Measurements from ENCODE around the gene VIP.

Gene VIP

DNA sequence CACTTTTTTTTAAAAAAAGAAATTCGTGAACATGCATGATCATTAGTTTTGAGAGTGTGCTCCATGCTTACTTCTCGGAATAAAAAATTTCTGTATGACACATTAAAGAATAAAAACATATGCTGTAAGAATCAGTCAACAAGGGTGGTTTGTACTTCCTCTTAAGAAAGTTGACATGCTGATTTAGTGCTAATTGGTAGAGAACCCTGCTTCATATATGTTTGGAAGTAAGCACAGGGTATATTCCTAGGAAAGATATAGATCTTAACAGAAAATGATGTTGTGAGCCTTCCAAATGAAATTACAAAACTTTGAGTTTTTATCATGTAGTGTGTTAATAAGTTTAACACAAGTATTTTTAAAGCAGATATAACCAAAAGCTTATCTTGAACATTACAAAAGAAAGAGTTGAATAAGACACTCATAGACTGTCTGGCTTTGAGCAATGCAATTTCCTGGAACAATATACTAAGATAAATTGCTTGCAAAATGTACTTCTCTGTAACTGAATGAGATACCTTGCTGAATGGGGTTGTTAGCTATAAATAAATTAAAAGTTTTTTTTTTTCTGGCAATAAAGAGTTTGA is 13.8 kb upstream of the VIP start:
- Histone ChIP-seq H3K27me3 (ENCODE audit: control insufficient read depth, insufficient read depth, low read length) (no peaks in the 10 kb centered on the region), H3K4me1 (ENCODE audit: control insufficient read depth, insufficient read depth, low read length) (no peaks in the 10 kb centered on the region), H3K36me3 (ENCODE audit: control insufficient read depth, insufficient read depth, low read length) (no peaks in the 10 kb centered on the region), H3K9ac (ENCODE audit: low read depth, low read length) (no peak overlapping the region), H3K4me3 (ENCODE audit: low read depth, low read length) (no peak overlapping the region), H3K9me3 (ENCODE audit: control insufficient read depth, insufficient read depth, low read length) (no peaks in the 10 kb centered on the region)

DNA sequence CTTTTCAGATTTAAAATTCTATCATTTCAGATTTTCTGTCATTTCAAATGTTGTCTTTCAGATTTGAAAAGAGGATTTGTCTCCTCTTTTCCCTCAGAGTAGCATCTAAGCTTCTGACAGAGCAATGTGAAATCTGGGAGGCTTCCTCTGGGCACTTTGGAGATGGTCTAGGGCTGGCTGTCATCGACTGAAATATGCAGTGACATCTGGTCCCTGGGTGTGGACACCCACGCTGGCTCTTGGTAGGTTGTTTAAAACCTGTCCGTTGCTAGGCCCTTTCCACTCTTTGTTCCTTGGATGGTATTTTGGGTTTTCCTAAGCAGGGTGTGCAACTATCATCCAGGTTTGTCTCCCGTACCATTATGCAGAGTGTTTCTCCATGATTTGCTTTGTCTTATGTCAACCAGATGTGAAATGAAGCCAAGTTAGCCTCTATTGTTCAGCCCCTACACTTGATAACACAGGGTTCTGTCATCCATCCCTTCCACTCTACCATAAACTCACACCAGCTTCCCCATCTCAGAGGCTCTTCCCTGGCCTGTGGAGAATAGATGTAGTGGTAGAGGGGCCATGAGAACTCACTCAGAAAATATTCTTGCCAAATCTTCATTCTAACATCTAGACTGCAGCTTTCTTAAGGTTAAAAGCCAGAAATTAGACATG is 5.0 kb upstream of the VIP start:
- Histone ChIP-seq H3K9ac (ENCODE audit: low read depth, low read length) (no peak overlapping the region), H3K36me3 (ENCODE audit: control insufficient read depth, insufficient read depth, low read length) (no peaks in the 10 kb centered on the region), H3K9me3 (ENCODE audit: control insufficient read depth, insufficient read depth, low read length) (no peaks in the 10 kb centered on the region), H3K4me1 (ENCODE audit: control insufficient read depth, insufficient read depth, low read length) (no peaks in the 10 kb centered on the region), H3K27me3 (ENCODE audit: control insufficient read depth, insufficient read depth, low read length) (no peaks in the 10 kb centered on the region), H3K4me3 (ENCODE audit: low read depth, low read length) (no peak overlapping the region)

DNA sequence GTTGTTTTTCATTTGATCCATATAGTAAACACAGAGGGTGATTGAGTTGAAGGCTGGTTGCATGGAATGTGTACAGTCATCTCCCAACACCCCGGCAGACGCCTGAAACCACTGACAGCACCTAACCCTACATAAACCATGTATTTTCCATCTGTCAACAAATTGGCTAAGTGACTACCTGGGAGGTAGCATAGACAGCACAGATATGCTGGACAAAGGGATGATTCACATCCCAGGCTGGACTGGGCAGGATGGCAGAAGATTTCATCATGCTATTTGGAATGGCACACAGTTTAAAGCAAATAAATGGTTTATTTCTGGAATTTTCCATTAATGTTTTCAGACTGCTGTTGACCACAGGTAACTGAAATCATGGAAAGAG is 4.4 kb upstream of the VIP start:
- no peak overlapping the region for H3K9ac ChIP-seq (ENCODE audit: low read depth, low read length)

DNA sequence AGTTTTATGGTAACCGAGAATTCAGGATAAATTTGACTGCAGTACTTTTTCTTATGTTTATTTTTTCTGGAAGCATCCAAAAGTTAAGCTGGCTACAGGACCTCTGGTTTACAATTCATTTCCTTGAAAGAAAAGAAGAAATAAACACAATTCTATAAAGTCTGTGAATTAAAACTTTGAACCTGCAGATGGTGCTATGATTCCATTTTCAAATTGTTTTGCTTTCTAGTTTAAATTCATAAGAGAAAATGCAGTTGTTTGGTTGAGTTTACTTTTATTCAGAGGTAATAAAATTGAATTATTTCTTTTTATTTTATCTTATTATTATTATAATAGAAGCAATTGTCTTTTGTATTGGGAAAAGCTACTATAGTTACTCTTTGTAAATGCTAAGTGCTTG is 1.8 kb upstream of the VIP start:
- no peaks in the 10 kb centered on the region for H3K4me1 ChIP-seq (ENCODE audit: control insufficient read depth, insufficient read depth, low read length)
- H3K4me3 ChIP-seq (ENCODE audit: low read depth, low read length): no peak overlapping the region
- H3K9ac ChIP-seq (ENCODE audit: low read depth, low read length): no peak overlapping the region
- no peaks in the 10 kb centered on the region for H3K9me3 ChIP-seq (ENCODE audit: control insufficient read depth, insufficient read depth, low read length)
- H3K36me3 ChIP-seq (ENCODE audit: control insufficient read depth, insufficient read depth, low read length): no peaks in the 10 kb centered on the region
- H3K27me3 ChIP-seq (ENCODE audit: control insufficient read depth, insufficient read depth, low read length): no peaks in the 10 kb centered on the region

More for the DNA sequence above, 4.4 kb upstream of the VIP start:
- Histone ChIP-seq H3K9me3 (ENCODE audit: control insufficient read depth, insufficient read depth, low read length) (no peaks in the 10 kb centered on the region), H3K4me1 (ENCODE audit: control insufficient read depth, insufficient read depth, low read length) (no peaks in the 10 kb centered on the region), H3K36me3 (ENCODE audit: control insufficient read depth, insufficient read depth, low read length) (no peaks in the 10 kb centered on the region), H3K4me3 (ENCODE audit: low read depth, low read length) (no peak overlapping the region), H3K27me3 (ENCODE audit: control insufficient read depth, insufficient read depth, low read length) (no peaks in the 10 kb centered on the region)

DNA sequence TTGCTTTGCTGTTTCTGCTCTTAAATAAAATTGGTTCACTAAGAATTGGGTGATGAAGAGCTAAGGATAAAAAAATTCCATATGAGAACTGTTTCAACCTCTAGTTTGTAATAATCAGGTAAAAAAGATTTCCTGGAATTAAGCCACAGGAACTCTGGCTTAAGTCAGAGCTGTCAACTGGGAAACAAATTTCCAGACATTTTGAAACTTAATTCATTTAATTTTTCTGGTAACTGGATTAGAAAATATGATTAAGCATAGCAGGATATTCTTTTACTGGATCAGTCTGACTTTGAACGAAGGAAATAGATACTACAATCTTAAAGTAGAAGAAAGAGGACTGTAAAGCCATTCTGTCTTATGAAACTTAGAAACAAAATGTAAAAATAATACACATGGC is 1.3 kb upstream of the VIP start:
- Histone ChIP-seq H3K27me3 (ENCODE audit: control insufficient read depth, insufficient read depth, low read length) (no peaks in the 10 kb centered on the region), H3K36me3 (ENCODE audit: control insufficient read depth, insufficient read depth, low read length) (no peaks in the 10 kb centered on the region), H3K4me3 (ENCODE audit: low read depth, low read length) (no peak overlapping the region), H3K9ac (ENCODE audit: low read depth, low read length) (no peak overlapping the region), H3K4me1 (ENCODE audit: control insufficient read depth, insufficient read depth, low read length) (no peaks in the 10 kb centered on the region), H3K9me3 (ENCODE audit: control insufficient read depth, insufficient read depth, low read length) (no peaks in the 10 kb centered on the region)

DNA sequence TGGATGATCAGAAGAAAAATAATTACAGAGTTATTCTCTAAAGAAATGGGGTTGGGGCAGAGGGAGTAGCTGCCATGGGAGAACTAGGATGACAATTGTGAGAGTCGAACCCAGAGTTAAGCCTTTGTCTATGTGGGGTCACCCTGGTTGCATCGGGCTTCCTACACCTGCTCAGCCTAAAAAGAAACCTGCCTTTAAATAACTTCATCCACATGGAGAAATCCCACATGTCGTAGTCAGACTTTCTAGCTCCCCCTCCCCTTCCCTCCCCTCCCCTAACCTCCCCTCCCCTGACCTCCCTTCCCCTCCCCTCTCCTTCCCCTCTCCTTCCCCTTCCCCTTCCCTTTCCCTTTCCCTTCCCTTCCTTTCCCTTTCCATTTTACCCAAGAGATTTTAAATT is 14.7 kb downstream of the VIP start:
- H3K4me1 ChIP-seq (ENCODE audit: control insufficient read depth, insufficient read depth, low read length): no peaks in the 10 kb centered on the region
- no peaks in the 10 kb centered on the region for H3K27me3 ChIP-seq (ENCODE audit: control insufficient read depth, insufficient read depth, low read length)
- no peaks in the 10 kb centered on the region for H3K36me3 ChIP-seq (ENCODE audit: control insufficient read depth, insufficient read depth, low read length)
- H3K9ac ChIP-seq (ENCODE audit: low read depth, low read length): no peak overlapping the region
- no peak overlapping the region for H3K4me3 ChIP-seq (ENCODE audit: low read depth, low read length)
- no peaks in the 10 kb centered on the region for H3K9me3 ChIP-seq (ENCODE audit: control insufficient read depth, insufficient read depth, low read length)

DNA sequence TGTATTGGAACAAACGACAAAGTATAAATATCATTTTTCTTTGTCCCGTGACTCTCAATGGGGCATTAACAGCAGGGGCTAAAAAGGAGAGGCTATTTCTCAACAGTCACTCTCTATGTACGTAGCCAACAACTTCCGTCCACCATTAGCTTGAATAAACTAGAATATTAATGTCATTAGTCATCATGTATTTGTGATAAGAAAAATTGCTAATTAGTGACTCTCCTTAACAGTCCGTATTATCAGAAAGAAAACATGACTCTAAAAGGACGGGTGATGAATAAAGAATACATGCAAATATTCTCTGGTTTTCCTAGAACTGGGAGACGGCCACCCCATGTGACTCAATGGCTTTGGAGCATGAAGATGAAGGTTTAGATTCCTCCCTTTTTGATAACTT is 18.6 kb downstream of the VIP start:
- Histone ChIP-seq H3K9ac (ENCODE audit: low read depth, low read length) (no peak overlapping the region), H3K27me3 (ENCODE audit: control insufficient read depth, insufficient read depth, low read length) (no peaks in the 10 kb centered on the region), H3K4me3 (ENCODE audit: low read depth, low read length) (no peak overlapping the region), H3K4me1 (ENCODE audit: control insufficient read depth, insufficient read depth, low read length) (no peaks in the 10 kb centered on the region), H3K9me3 (ENCODE audit: control insufficient read depth, insufficient read depth, low read length) (no peaks in the 10 kb centered on the region), H3K36me3 (ENCODE audit: control insufficient read depth, insufficient read depth, low read length) (no peaks in the 10 kb centered on the region)

DNA sequence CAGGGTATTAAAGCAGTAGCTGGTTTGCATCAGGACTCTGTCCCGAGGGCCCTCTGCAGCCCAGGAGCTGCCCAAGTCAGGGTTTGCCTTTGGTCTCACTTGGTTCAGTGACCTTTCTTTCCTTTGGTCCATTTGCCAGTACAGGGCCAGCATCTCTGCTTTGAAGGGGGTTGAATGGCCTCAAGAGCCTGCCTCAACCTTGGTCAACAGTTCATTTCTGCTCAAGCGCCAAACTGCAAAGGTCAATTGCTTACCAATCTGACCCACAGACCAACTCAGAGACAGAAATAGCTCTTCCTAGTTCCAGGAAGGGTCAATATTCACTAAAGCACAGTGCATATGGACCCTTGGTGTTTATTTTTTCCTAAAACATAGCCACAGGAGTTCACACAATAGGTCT is 19.4 kb downstream of the VIP start:
- Histone ChIP-seq H3K4me1 (ENCODE audit: control insufficient read depth, insufficient read depth, low read length) (no peaks in the 10 kb centered on the region), H3K9ac (ENCODE audit: low read depth, low read length) (no peak overlapping the region), H3K4me3 (ENCODE audit: low read depth, low read length) (no peak overlapping the region), H3K27me3 (ENCODE audit: control insufficient read depth, insufficient read depth, low read length) (no peaks in the 10 kb centered on the region), H3K9me3 (ENCODE audit: control insufficient read depth, insufficient read depth, low read length) (no peaks in the 10 kb centered on the region), H3K36me3 (ENCODE audit: control insufficient read depth, insufficient read depth, low read length) (no peaks in the 10 kb centered on the region)

DNA sequence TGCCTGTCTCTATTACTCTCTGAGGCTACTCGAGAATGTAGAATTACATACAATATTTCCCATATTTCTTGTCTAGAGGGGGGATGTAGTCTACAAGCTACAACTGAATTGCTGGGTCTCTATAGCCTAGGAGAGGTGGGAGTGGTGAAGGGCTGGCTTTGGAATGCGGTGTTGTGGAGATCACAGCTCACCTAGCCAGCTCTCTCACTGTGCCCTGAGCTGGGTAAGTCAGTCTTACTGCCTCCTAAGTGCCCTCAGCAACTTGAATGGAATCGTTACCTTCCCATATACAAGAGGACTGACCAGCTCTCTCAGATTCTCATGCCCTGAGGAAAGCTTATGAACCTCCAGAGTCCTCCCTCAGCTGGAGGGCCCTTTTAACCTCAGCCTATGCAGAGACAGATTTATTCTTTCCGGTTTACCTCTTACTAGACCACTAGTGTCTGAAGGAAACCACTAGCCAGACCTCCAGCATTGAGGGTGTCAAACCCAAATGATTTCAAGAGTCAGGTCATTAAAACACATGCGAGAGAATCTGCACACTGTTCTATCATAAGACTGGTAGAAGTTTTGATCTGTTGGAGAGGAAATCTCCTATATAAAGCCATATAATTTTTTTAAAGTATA is 20.6 kb downstream of the VIP start:
- no peak overlapping the region for H3K4me3 ChIP-seq (ENCODE audit: low read depth, low read length)
- no peaks in the 10 kb centered on the region for H3K9me3 ChIP-seq (ENCODE audit: control insufficient read depth, insufficient read depth, low read length)
- no peaks in the 10 kb centered on the region for H3K27me3 ChIP-seq (ENCODE audit: control insufficient read depth, insufficient read depth, low read length)
- no peaks in the 10 kb centered on the region for H3K36me3 ChIP-seq (ENCODE audit: control insufficient read depth, insufficient read depth, low read length)
- H3K4me1 ChIP-seq (ENCODE audit: control insufficient read depth, insufficient read depth, low read length): no peaks in the 10 kb centered on the region
- no peak overlapping the region for H3K9ac ChIP-seq (ENCODE audit: low read depth, low read length)

DNA sequence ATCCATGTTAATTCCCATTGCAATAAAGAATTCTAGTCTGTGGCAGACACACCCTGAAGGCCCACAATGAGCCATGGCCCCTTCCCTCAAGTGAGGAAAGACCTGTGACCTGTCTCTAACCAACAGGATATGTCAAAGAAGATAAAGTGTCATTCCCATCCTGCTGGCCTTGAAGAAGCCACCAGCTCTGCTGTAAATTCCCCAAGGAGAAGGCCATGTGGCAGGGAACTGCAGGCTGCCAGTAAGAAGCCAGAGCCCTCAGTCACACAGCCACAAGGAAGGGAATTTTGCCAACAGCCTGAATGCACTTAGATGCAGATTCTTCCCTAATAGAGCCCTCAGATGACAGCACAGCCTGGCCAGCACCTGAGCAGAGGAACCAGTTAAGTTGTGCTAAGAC is 24.8 kb downstream of the VIP start:
- H3K36me3 ChIP-seq (ENCODE audit: control insufficient read depth, insufficient read depth, low read length): no peaks in the 10 kb centered on the region
- H3K9me3 ChIP-seq (ENCODE audit: control insufficient read depth, insufficient read depth, low read length): no peaks in the 10 kb centered on the region
- H3K27me3 ChIP-seq (ENCODE audit: control insufficient read depth, insufficient read depth, low read length): no peaks in the 10 kb centered on the region
- H3K4me1 ChIP-seq (ENCODE audit: control insufficient read depth, insufficient read depth, low read length): no peaks in the 10 kb centered on the region
- H3K4me3 ChIP-seq (ENCODE audit: low read depth, low read length): no peak overlapping the region
- no peak overlapping the region for H3K9ac ChIP-seq (ENCODE audit: low read depth, low read length)

DNA sequence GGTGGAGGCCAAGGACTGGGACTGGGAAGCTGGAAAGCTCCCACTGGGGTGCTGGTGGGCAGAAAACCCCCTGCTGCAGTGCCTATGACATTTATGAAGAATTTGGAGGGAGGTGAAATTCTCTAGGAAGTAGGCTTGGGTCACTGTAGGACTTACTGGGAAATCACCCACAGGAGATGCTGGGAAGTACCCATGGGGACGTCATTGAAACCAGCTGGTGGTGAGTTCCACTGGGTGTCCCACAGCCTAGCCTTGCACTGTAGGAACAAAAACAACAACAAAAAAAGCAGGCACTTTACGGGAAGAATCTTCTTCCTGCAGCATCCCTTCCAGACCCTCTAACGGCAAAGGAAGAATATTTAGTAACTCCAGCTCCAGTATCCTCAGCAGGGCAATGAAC is 26.2 kb downstream of the VIP start:
- Histone ChIP-seq H3K4me1 (ENCODE audit: control insufficient read depth, insufficient read depth, low read length) (no peaks in the 10 kb centered on the region), H3K9ac (ENCODE audit: low read depth, low read length) (no peak overlapping the region), H3K9me3 (ENCODE audit: control insufficient read depth, insufficient read depth, low read length) (no peaks in the 10 kb centered on the region), H3K27me3 (ENCODE audit: control insufficient read depth, insufficient read depth, low read length) (no peaks in the 10 kb centered on the region), H3K36me3 (ENCODE audit: control insufficient read depth, insufficient read depth, low read length) (no peaks in the 10 kb centered on the region), H3K4me3 (ENCODE audit: low read depth, low read length) (no peak overlapping the region)

DNA sequence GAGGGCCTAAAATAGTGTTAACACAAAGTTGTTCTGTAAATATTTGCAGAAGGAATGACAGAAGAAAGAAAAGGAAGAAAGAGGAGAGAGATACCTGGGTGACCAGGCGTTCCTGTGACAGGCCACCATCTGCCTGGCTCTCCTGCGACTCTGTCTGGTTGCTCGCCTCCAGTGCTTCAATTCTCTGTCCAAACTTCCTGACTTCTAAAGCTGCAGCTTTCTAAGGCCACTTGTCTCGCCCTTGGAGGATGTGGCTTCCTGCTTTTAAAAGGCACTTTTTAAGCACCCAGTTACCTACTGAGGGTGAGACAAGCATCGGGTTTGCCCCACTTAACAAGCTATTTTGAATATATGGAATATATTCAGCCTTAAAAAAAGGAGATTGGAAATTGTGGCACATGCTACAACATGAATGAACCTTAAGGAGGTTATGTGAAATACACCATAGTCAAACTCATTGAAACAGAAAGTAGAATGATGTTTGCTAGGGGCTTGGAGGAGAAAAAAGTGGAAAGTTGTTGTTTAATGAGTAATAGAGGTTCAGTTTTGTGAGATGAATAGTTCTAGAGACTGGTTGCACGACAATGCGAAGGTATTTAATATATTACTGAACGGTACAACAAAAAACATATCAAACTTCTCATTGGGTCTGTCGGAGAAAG is 32.8 kb downstream of the VIP start:
- no peaks in the 10 kb centered on the region for H3K27me3 ChIP-seq (ENCODE audit: control insufficient read depth, insufficient read depth, low read length)
- no peak overlapping the region for H3K9ac ChIP-seq (ENCODE audit: low read depth, low read length)
- H3K9me3 ChIP-seq (ENCODE audit: control insufficient read depth, insufficient read depth, low read length): no peaks in the 10 kb centered on the region
- H3K4me3 ChIP-seq (ENCODE audit: low read depth, low read length): no peak overlapping the region
- no peaks in the 10 kb centered on the region for H3K4me1 ChIP-seq (ENCODE audit: control insufficient read depth, insufficient read depth, low read length)
- H3K36me3 ChIP-seq (ENCODE audit: control insufficient read depth, insufficient read depth, low read length): no peaks in the 10 kb centered on the region

Measured in iPS-15b (cell line).